Activated CD8-positive, alpha-beta T cell treated with anti-CD3 and anti-CD28 coated beads, Interleukin-2, amount 10 ng/mL, durations not matched to agents 7 days and 5 days (primary cell): Measurements from ENCODE around the gene ZBTB5. TPM values are rescaled to one million over a fixed set of nuclear protein-coding genes. Genes with fewer than 3 reads are reported as not detected.

ENCODE experiments used
- ATAC-seq: fragments of 150-1000 bp; cut with Tn5 transposase; one replicate; pipeline ENCODE4 v1.10.0; 2021; ENCODE audit warnings: moderate library complexity
- CTCF ChIA-PET: fragments of 350-600 bp; sonication (Branson Sonifier 250); formaldehyde crosslinking; loops from one replicate; lab custom pipeline; 2021; ENCODE audit warnings: antibody characterized with exemption; lab: Charles Lee
- POLR2A ChIA-PET: fragments of 350-600 bp; sonication (Branson Sonifier 250); formaldehyde crosslinking; loops from one replicate; lab custom pipeline; 2021; ENCODE audit warnings: antibody characterized with exemption; lab: Charles Lee
- DNase-seq: peaks from one replicate; pipeline ENCODE4 v3.0.0-alpha.2; 2020
- H3K27ac Mint-ChIP-seq: one replicate; pipeline ENCODE4 v1.8.0; 2021; ENCODE audit warnings: mild to moderate bottlenecking, mixed read lengths
- H3K27me3 Mint-ChIP-seq: one replicate; pipeline ENCODE4 v1.8.0; 2021; ENCODE audit warnings: low read depth, mixed read lengths
- H3K36me3 Mint-ChIP-seq: one replicate; pipeline ENCODE4 v1.8.0; 2021; ENCODE audit warnings: low read depth, mixed read lengths
- H3K4me1 Mint-ChIP-seq: one replicate; pipeline ENCODE4 v1.8.0; 2021; ENCODE audit warnings: low read depth, mixed read lengths
- H3K4me3 Mint-ChIP-seq: one replicate; pipeline ENCODE4 v1.8.0; 2021; ENCODE audit warnings: mild to moderate bottlenecking, mixed read lengths
- H3K9me3 Mint-ChIP-seq: one replicate; pipeline ENCODE4 v1.8.0; 2022; ENCODE audit warnings: mixed read lengths; ENCODE audit not compliant: insufficient read depth
- total RNA-seq, 2 experiments: library from RNA; stranded (reverse); gene quantifications; one replicate each; pipeline ENCODE4 v1.2.3, GENCODE V29; 2021

ZBTB5 gene
- total RNA-seq, 2 experiments from 2014 or later: 9.2 to 9.4 TPM

GRCh38 chr9:37420271-37421215, 44.7 kb downstream of the ZBTB5 start:
- Mint-ChIP-seq H3K4me3 (no peak overlapping the region), H3K27ac (no peak overlapping the region), H3K4me1 (peaks cover 21% of the 10 kb centered on the region), H3K9me3 (no peaks in the 10 kb centered on the region), H3K36me3 (peaks cover 3% of the 10 kb centered on the region), H3K27me3 (no peaks in the 10 kb centered on the region)
- no peak for DNase-seq
- POLR2A ChIA-PET: no interaction called here
- CTCF ChIA-PET: no interaction called here
- ATAC-seq: no peak

- H3K27me3 Mint-ChIP-seq: peaks cover 3% of the 10 kb centered on the region
- H3K4me1 Mint-ChIP-seq: peaks cover 25% of the 10 kb centered on the region
- H3K36me3 Mint-ChIP-seq: peaks cover 3% of the 10 kb centered on the region
- POLR2A ChIA-PET: interaction anchor here (0.6 kb wide), 1 partner anchor 32 kb away, joined by 3 read pairs; no protein-coding TSS in a partner anchor
- no peak overlapping the region for H3K4me3 Mint-ChIP-seq
- DNase-seq: no peak
- ATAC-seq: no peak
- H3K27ac Mint-ChIP-seq: no peak overlapping the region
- CTCF ChIA-PET: interaction anchor here (1.3 kb wide), 1 partner anchor 546 kb away, joined by 4 read pairs; no protein-coding TSS in a partner anchor
- H3K9me3 Mint-ChIP-seq: no peaks in the 10 kb centered on the region
These were observed 46.0 kb downstream of the ZBTB5 start for GRCh38 chr9:37419204-37419603.

GRCh38 chr9:37417857-37418618, 47.2 kb downstream of the ZBTB5 start:
- no peak for DNase-seq
- H3K4me3 Mint-ChIP-seq: no peak overlapping the region
- H3K27me3 Mint-ChIP-seq: peaks cover 3% of the 10 kb centered on the region
- no peaks in the 10 kb centered on the region for H3K9me3 Mint-ChIP-seq
- no peak overlapping the region for H3K27ac Mint-ChIP-seq
- POLR2A ChIA-PET: interaction anchor here (0.8 kb wide), 1 partner anchor 46 kb away, joined by 4 read pairs; no protein-coding TSS in a partner anchor
- no peak for ATAC-seq
- peaks cover 17% of the 10 kb centered on the region for H3K4me1 Mint-ChIP-seq
- CTCF ChIA-PET: interaction anchor here (1.3 kb wide), 1 partner anchor 545 kb away, joined by 4 read pairs; no protein-coding TSS in a partner anchor
- H3K36me3 Mint-ChIP-seq: no peaks in the 10 kb centered on the region

- no peak for ATAC-seq
- Mint-ChIP-seq H3K4me1 (peaks cover 14% of the 10 kb centered on the region), H3K36me3 (no peaks in the 10 kb centered on the region), H3K27me3 (peaks cover 3% of the 10 kb centered on the region), H3K9me3 (no peaks in the 10 kb centered on the region), H3K4me3 (no peak overlapping the region), H3K27ac (no peak overlapping the region)
- CTCF ChIA-PET: no interaction called here
- DNase-seq: no peak
- POLR2A ChIA-PET: no interaction called here
These were observed 47.9 kb downstream of the ZBTB5 start for GRCh38 chr9:37417252-37417803.

GRCh38 chr9:37415011-37415719, 50.1 kb downstream of the ZBTB5 start:
- Mint-ChIP-seq H3K27ac (no peak overlapping the region), H3K27me3 (peaks cover 3% of the 10 kb centered on the region), H3K4me3 (no peak overlapping the region), H3K36me3 (no peaks in the 10 kb centered on the region), H3K4me1 (peaks cover 9% of the 10 kb centered on the region), H3K9me3 (no peaks in the 10 kb centered on the region)
- ATAC-seq: peak; percentile 86
- ChIA-PET POLR2A (no interaction called here), CTCF (interaction anchor here (0.5 to 2.0 kb wide), 8 partner anchors 9 to 542 kb away, joined by 3 to 8 read pairs (median 3); no protein-coding TSS in a partner anchor)
- DNase-seq: peak; percentile 84

- H3K9me3 Mint-ChIP-seq: no peaks in the 10 kb centered on the region
These were observed 50.7 kb downstream of the ZBTB5 start for GRCh38 chr9:37414503-37414943.

GRCh38 chr9:37413311-37413710, 51.9 kb downstream of the ZBTB5 start:
- no peaks in the 10 kb centered on the region for H3K9me3 Mint-ChIP-seq
- POLR2A ChIA-PET: no interaction called here
- H3K4me1 Mint-ChIP-seq: peaks cover 20% of the 10 kb centered on the region

More at GRCh38 chr9:37414503-37414943, 50.7 kb downstream of the ZBTB5 start:
- Mint-ChIP-seq H3K36me3 (no peaks in the 10 kb centered on the region), H3K27ac (no peak overlapping the region), H3K4me3 (no peak overlapping the region), H3K27me3 (peaks cover 3% of the 10 kb centered on the region), H3K4me1 (peaks cover 14% of the 10 kb centered on the region)
- ATAC-seq (no peak), DNase-seq (no peak)
- CTCF ChIA-PET: interaction anchor here (1.3 to 2.0 kb wide), 3 partner anchors 8 to 541 kb away, joined by 3 to 7 read pairs (median 5); no protein-coding TSS in a partner anchor
- POLR2A ChIA-PET: no interaction called here

GRCh38 chr9:37412431-37413151, 52.7 kb downstream of the ZBTB5 start:
- ChIA-PET CTCF (no interaction called here), POLR2A (no interaction called here)
- Mint-ChIP-seq H3K4me3 (no peak overlapping the region), H3K9me3 (no peaks in the 10 kb centered on the region), H3K27ac (no peak overlapping the region), H3K36me3 (no peaks in the 10 kb centered on the region), H3K4me1 (peaks cover 20% of the 10 kb centered on the region), H3K27me3 (peaks cover 3% of the 10 kb centered on the region)
- ATAC-seq (no peak), DNase-seq (no peak)

More at GRCh38 chr9:37413311-37413710, 51.9 kb downstream of the ZBTB5 start:
- Mint-ChIP-seq H3K36me3 (no peaks in the 10 kb centered on the region), H3K27me3 (peaks cover 3% of the 10 kb centered on the region), H3K27ac (no peak overlapping the region), H3K4me3 (no peak overlapping the region)
- DNase-seq: no peak
- ATAC-seq: no peak
- CTCF ChIA-PET: interaction anchor here (0.9 kb wide), 1 partner anchor 76 kb away, joined by 3 read pairs; no protein-coding TSS in a partner anchor

- ChIA-PET POLR2A (interaction anchor here (0.6 to 1.1 kb wide), 2 partner anchors 54 to 420 kb away, joined by 3 to 4 read pairs; partner anchors contain the start of gene ZBTB5), CTCF (interaction anchor here (1.1 to 1.7 kb wide), 3 partner anchors 52 to 55 kb away, joined by 3 to 4 read pairs (median 4); no protein-coding TSS in a partner anchor)
- no peak overlapping the region for H3K27ac Mint-ChIP-seq
- no peaks in the 10 kb centered on the region for H3K36me3 Mint-ChIP-seq
- no peak overlapping the region for H3K4me3 Mint-ChIP-seq
- no peak for ATAC-seq
- no peak for DNase-seq
- H3K27me3 Mint-ChIP-seq: peaks cover 5% of the 10 kb centered on the region
- peaks cover 22% of the 10 kb centered on the region for H3K4me1 Mint-ChIP-seq
- no peaks in the 10 kb centered on the region for H3K9me3 Mint-ChIP-seq
These were observed 54.1 kb downstream of the ZBTB5 start for GRCh38 chr9:37410969-37411785.
